GM19035 (cell line): Measurements from ENCODE around the gene CLDND2.

Source experiments
- ATAC-seq: cut with Tn5 transposase; IDR thresholded peaks from one replicate; pipeline ENCODE4 v1.9.1; 2021; ENCODE audit not compliant: unreplicated experiment

Gene CLDND2

GRCh38 chr19:51386882-51387520 lies 18.2 kb upstream of the CLDND2 start:
- ATAC-seq: no peak

DNA sequence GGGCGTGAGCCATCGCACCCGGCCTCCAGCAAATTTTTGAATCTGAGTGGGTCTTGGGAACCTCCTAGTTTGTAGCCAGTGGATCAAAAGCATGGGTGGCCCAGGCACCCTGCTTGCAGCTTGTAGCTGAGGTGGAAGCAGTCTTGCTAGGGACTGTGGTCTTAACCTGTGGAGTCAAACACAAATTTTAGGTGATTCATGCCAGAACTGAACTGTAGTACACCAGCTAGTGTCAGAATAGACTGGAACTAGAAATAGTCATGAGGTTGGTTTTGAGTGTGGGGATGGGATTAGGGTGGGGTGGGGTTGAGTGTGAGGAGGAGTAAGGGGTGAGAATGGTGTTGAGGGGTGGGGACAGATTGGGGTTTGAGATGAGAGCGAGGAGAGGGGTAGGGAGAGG lies 13.2 kb upstream of the CLDND2 start:
- ATAC-seq: no peak

GRCh38 chr19:51380379-51380778 lies 11.6 kb upstream of the CLDND2 start:
- no peak for ATAC-seq

DNA sequence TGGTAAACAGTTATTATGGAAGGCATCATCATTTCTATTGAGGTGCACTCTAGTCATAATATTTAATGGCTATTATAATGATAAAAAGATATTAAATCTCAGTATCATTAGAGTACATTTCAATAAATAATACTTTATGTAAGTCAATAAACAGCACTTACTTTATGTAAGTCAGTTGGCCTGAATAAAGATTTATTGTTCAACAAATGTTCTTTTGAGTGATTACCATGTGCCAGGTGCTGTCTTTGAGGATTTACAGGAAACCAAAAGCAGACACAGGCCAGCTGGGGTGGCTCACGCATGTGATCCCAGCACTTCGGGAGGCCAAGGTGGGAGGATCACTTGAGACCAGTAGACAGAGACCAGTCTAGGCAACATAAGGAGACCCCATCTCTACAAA lies 8.6 kb upstream of the CLDND2 start:
- no peak for ATAC-seq

GRCh38 chr19:51375504-51376221 lies 6.9 kb upstream of the CLDND2 start:
- no peak for ATAC-seq

- ATAC-seq: no peak
These were observed 4.1 kb upstream of the CLDND2 start, which contains the start of gene NKG7 for GRCh38 chr19:51372649-51373504. Gene NKG7, minus strand, starts transcription at chr19:51372654. Its CDS starts 119 bp downstream, at chr19:51372535.

DNA sequence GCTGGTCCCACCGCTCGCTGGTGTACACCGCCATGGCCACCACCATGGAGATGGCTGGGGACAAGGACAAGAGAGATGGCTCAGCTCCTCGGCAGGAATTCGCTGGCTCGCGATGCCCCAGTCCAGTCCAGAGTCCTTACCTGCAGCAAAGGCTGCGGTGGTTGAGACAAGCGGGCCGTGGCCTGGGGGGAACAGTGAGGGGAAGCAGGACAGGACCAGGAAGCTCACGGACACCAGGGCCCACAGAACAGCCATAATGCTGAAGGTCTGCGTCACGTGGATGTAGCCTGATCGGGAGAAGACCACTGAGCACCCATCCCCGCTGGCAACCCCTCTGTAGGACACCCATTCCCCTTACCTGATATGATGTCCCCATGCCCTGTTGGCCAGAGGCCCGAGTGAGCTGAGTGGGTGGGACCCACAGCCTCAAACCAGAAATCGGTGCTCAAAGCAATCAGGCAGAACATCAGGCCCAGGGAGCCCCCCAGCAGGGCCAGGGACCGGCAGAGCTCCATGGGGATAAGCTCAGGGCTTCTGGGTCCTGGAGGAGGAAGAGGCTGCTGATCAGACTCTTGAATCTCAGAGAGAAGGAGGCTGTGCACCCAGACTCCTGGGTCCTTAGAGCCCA lies 3.3 kb upstream of the CLDND2 start:
- no peak for ATAC-seq

GRCh38 chr19:51371186-51371690 lies 2.4 kb upstream of the CLDND2 start:
- no peak for ATAC-seq

DNA sequence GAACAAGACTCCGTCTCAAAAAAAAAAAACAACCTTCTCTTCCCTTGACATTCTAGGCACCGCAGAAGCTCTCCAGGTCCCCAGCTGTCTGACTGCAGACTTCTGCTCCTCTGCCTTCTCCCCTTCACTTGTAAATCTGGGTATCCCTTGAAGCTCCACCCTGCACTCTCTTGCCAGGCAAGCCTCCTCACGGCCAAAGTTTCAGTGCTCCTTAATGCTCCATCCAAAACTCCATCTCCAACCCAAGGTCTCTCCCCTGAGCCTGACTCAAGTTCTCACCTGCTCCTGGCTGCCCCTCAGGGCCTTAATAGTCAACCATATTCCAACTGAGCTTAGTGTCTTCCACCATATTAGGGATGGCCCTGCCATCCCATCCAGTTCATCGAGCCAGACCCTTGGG lies 1.4 kb upstream of the CLDND2 start:
- no peak for ATAC-seq

GRCh38 chr19:51367565-51368365 lies 1.0 kb downstream of the CLDND2 start:
- ATAC-seq: peak; percentile 74

DNA sequence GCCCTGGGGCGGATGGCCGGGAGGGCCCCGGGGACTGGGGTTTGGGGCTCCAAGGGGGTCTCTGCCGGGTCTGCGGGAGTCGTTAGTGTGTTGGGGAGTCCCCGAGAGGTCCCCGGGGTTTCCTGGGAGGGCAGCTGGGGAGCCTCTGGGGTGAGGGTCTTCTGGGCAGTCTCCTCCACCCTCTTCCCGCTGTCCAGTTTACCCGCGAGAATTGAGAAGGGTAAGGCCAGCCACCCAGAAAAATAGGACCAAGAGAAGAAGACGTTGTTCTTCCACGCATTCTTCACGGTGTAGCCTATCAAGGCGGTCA lies 1.6 kb downstream of the CLDND2 start:
- ATAC-seq: no peak

DNA sequence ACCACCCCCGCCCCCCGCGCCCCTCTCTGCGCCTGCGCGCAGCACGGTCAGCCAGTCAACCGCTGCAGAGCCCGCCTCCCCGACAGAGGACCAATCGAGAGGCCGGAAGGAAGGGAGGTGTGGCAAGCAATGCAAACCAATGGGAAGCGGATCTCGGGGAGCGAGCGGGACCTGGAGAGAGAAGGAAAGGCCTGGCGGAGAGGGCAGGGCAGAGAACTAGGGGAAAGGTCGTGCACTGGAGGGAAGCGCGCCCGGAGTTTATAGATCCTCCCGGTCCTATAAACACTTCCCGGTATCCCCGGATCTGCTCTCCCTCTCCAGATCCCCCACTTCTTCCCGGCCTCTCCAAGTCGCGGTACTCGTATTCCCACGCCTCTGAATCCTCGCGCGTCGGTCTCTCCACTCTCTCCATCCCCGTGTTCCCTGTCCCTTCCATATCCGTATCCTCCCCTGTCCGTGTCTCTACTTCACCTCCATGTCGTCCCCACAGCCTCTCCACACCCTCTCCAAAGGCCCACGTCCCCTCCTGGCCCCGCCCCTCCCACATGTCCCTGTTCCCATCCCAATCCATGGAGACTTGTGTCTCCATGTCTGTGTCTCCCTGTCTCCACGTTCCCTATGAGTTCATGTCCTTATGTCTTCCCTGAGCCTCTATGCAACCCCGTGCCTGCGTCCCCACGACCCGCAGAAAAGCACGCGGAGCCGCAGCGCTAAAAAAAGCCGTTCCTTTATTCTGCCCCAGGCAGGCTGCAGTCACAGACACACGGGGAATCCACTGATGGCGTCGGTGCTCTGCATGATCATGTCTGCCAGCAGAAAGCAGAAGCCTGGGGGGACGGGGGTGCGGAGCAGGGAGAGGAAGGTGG lies 2.2 kb downstream of the CLDND2 start:
- peak; percentile 48 for ATAC-seq

DNA sequence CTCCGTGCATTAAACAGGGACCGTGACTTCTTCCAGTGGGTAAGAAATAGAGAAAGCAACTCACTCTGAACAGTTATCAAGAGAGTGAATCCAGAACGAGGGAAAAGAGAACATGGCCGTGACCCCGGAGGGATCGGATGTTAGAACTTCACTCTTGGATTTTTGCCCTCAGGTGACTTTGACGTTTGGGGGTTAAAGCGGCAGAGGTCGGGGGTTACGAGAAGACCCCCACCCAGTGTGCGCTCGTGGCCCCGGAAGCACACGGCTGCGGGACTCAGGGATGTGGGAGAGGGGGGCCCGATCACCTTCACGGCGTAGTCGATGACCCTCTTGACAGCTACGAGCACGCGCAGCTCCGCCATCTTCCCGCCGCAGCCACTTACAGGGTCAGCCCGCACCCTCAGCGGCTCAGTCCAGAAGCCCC lies 2.8 kb downstream of the CLDND2 start, which contains the start of gene ETFB:
Gene ETFB, minus strand, starts transcription at position 424 of the 424 bp plus-strand sequence. Its CDS starts 62 bp downstream, at position 362.
- ATAC-seq: no peak

DNA sequence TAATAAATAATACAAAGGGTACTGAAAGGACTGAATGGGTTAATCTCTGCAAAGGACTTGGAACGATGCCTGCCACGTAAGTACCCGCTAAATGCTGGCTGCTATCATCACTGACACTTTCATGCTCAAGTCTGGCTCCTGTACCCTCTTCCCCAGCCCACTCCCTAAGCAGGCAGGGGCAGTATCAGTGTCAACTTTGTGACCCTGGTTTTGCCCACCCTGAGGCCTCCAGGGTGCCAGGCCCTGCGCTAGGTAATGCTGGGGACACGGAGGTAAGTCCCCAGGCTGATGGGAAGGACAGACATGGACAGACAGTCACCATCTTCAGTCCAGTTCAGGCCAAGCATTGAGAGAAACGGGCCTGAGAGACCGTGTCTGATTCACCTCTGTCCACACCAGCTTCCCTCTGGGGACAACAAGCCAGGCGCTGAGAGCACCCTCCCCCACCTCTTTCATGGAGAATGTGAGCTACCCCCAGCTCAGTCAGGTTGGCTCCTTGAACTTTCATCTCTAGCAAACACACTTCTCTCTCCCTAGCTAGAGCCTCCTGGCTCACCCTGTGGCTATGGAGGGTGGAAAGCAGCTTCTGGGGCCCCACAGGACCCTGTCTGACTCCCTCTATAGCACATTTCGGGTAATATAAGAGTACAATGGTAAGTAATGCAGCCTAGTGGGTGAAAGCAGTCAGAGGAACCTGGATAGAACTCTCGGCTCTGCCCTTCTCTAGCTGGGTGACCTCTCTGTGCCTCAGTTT lies 3.4 kb downstream of the CLDND2 start:
- no peak for ATAC-seq

DNA sequence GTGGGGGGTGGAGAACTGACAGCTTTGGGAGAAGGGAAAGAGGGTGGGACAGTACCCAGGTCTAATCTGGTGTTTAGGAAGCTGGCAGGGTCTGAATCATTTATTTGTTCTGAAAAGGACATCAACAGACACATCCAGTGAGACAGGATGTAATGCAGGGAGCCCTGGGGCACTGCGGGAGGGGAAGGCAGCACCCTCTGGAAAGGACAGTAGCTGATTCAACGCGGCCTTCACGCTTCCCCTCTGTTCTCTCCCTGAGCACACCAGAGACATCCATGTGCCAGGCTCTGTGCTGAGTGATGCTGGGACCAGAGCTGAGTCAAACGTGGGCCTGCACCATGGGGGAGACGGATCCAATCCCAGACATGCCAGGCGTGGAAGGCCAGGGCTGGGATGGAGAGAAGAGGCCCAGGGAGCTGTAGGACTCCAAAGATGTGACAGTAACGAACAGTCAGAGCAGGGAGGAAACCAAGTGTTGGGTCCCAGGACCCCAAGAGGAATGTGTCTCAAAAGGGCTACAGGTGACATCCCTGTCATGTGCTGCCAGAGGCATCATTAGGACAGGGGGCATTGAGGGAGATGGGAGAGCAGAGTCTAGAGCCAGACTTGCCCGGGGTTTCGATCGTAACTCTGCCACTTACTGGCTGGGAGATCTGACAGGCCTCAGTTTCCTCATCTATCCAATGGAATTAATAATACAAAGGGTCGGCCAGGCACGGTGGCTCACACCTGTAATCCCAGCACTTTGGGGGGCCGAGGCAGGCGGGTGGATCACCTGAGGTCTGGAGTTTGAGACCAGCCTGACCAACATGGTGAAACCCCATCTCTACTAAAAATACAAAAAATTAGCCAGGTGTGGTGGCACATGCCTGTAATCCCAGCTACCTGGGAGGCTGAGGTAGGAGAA lies 4.3 kb downstream of the CLDND2 start:
- no peak for ATAC-seq

DNA sequence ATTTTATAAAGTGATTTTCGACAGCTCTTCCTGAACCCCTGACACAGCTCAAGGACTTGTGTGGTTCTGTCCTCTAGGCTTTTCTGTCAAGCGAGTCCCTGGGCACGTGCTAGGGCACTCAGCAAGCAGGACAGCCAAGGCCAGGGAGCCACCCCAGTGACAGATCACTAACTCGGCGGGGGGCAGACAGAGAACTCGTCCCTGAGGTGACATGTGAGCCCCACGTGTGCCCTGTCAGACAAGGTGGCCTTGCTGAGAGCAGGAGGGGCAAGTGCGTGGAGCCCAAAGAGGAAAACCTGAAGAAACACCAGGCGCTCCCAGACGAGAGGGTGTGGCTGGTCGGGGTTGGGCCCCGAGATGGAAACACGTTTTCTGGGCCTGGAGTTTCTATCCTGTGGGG lies 7.6 kb downstream of the CLDND2 start:
- ATAC-seq: no peak

- ATAC-seq: no peak
These were observed 9.5 kb downstream of the CLDND2 start for GRCh38 chr19:51359294-51359693.

DNA sequence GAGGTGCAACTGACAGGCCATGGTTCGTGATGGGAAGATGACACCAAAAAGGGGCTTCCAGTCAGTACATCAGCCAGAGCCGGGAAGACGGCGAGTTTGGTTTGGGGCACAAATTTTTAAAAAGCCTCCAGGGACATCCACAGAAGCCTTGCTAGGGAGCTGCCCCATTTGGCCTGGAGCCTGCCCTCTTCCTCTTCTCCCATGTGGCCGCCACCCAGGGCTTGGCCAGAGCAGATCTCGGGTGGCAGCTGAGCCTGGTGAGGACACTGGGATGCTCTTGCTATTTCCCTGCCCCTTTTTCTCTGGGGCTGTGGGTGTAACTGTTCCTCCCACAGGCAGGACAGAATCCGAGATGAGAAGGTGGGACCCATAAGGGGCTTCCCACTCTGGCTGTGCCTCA lies 10.9 kb downstream of the CLDND2 start:
- ATAC-seq: no peak
